Inferior parietal cortex (tissue), 1 donor: ENCODE measurements around the gene LRGUK.
"Not testable (repeated sequence)": the region's sequence is repeated elsewhere in the genome, so short reads cannot be mapped to it uniquely, and the experiment has no call there.

ENCODE experiments used
- DNase-seq: peaks from one replicate; pipeline ENCODE4 v3.0.0-alpha.2; 2016; ENCODE audit errors: extremely low spot score

The LRGUK gene

DNA sequence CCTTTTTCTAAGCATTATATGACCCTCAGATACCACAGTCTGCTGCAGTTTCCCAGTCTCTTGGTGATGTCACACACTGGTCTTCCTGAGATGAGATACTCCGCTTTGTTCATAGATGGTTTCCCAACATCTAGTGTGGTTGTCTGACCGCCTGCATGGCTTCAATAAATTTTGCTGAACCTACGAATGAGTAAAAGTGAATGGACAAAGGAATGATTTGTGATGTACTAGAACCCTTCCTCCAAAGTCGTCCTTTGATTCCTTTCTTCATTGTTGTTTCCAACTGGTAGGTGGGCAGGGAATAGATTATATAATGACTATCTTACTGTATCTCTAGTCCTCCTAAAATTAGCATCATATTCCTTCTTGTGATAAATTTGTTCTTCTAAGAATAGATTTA lies 107.1 kb downstream of the LRGUK start:
- DNase-seq, result no peak

DNA sequence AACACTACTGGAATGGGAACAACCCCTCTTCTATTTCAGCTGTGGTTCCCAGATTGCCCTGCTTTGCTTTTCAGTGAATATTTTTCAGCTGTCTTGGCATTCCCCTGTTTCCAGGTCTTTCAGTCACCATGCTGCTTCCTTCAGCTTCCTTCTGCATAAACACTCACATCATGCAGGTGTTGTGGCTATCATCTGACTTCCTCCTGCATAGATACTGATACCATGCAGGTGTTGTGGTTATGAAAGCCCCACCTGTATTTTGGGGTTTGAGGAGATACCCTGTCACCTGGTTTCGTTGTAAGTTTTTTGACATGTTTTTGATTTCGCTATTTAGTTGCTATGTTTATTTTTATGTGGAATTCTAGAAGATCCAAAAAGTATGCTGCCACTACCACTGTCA lies 118.1 kb downstream of the LRGUK start:
- DNase-seq, result no peak

DNA sequence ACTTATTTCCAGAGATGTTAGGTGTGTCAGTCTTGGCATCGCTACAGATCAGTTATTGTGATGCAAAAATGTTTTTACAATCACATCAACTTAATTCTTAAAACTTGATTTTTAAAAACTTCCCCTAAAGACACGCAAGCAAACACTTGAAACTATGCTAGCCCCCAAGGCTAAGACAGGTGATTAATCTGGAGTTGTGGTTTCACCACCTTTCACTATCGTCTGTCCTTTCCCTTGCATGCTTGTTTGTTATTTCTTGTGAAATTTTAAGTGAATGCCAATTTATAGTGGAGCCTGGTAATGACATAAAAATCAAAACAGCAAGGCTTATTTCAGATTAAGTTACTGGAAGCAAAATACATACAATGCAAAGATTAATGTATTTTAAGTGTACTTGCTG lies 119.2 kb downstream of the LRGUK start:
- DNase-seq, result no peak

DNA sequence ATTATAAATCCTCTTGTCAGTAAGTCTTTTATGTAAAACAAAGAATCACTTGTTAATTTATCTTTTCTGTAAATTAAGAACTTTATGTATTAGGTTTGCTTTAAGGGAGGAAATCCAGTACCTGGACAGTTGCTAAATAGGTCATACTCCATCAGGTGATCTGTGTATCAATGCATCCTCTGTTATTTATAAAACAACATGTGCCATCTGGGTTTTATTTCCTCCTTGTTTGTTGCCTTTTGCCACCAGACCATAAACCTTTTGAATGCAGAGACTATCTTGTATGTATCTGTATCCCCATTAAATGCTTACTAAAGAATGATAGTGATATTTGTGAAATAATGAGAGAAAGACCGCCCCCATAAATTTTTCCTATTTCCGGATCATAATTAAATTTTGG lies 119.6 kb downstream of the LRGUK start:
- no peak for DNase-seq

DNA sequence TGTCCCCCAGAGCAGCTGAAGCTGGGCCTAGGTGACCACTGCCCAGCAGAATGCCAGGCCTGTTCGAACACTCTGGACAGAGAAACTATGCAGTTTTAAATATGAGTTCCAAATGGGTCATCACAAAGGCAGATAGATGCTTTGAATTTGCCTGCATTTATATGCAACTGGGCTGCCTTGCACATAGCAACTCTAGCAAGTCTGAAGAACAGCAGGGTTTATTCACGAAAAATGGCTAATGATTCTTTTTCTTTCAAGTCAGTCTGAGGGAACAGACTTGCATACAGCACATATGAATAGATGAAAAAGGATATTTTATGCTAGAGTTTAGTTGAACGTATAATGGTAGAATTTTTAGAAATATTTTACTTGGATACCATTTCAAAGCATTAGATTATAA lies 121.1 kb downstream of the LRGUK start:
- DNase-seq, result no peak

DNA sequence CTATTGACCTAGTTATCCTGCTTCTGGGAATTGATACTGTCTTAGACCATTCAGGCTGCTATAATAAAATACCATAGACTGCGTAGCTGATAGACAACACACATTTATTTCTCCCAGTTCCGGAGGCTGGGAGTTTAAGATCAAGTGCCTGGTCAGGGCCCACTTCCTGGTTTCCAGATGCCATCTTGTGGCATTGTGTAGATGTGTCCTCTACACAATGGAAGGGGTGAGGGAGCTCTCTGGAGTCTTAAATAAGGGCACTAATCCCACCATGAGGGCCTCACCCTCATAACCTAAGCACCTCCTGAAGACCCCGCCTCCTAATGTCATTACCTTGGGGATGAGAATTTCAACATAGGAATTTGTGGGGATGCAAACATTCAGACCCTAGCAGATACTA lies 127.2 kb downstream of the LRGUK start:
- no peak for DNase-seq

DNA sequence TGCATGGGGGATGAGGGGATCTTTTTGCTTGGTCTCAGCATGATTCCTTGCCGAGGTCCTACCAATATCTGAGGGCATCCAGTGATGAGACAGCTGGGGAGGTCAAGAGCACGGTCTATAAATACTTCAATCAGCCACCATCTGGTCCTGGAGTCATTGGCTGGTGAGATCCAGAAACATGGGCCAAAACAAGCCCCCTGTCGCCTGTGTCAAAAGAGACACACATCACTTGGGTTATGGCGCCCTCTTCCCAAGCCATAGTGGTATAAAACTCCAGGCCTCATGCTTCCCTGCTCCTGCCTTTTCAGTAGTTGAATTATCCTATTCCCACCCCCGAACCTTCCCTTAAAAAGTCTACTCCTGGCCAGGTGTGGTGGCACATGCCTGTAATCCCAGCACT lies 128.7 kb downstream of the LRGUK start:
- no peak for DNase-seq

DNA sequence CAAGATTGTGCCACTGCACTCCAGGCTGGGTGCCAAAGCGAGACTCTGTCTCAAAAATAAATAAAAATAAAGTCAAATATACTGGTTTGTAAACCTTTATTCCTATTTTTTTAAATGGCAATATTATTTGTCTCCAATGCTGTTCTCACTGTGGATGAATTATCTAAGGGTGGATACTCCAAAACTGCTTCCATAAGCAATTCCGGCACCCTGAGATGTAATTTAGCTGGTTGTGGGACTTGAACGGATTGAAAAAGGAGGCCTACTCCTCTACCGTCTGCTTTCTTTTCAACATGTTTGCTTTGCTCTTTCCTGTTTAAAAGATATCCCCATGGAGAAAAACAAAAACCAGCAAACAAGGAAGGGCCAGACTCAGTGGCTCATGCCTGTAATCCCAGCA lies 135.2 kb downstream of the LRGUK start:
- no peak for DNase-seq

DNA sequence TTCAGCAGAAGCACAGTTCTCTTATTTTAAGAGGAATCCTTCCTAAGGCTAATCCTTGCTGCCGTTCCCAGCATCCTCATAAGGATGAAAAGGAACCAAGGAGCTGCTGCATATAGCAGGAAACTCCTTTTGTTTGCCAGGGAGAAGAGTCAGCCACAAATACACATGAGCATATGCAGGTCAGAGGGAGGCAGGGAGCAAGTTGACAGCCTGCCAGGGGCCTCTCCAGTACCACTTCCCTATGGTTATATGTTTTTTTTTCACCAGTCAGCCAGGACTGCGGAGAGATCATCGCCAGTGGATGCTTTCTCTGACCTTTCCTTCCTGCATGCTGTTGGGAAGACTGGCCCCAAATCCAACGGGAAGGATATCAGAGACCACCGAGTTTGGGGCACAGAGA lies 149.8 kb downstream of the LRGUK start:
- no peak for DNase-seq

DNA sequence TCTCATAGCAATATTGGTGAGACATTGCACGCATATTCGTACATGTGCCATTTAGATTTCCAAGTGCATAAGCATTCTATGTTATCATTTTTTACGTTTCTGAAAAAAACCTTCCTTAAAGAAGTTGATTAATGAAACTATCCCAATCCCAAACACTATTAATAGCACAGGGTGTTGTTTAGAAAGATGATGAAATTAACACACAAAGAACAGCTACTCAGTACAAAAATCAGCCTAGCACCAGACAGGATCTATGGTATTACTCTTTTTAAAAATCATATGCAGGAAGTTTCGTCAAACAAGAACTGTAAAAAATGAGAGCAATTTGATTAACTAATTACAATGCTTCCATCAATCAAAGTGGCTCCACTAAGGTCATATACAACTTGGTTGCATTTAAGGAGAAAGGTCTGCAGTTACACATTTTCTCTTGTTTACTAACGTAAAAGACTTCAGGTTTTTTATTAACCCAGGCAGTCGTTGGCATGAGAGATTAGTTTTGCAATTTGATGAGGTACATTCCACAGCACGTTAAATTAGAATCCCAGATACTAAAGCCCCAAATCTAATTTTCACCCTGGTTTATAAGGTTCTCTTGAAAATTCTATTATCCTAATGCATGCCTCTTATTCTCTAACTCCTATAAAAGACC lies 151.5 kb downstream of the LRGUK start:
- DNase-seq, result no peak

DNA sequence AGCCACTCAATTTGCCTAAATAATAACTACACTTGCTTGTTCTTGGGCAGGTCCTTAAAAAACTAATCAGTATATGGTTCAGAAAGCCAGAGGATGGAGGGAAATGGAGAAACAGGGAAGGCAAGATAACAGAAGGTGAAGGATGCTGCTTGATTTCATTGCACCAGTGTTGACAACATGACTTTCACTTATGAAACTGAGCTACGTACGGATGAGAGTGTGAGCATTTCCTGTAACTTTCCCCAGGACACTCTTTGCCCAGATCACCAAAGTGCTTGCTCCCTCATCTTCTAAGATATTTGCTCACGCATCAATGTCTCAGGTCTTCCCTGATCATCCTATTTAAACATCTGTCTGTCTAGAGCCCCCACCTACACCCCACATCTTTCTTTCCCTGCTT lies 152.2 kb downstream of the LRGUK start:
- no peak for DNase-seq

DNA sequence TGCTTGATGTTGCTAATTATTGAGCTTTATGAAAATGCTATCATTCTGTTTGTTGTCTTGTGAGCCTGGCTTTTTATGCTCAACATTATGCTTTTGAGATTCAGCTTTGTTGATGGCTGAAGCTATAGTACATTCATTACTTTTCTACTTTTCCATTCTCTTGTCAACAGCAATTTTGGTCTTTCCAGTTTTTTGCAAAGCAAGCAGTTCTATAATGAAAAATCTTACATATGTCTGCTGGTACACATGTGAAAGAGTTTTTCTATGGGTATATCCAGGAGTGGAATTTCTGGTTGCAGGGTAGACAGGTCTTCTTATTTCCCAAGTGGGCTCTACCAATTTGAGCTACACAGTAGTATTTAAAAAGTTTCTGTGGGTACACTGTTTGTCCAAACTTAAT lies 152.8 kb downstream of the LRGUK start:
- DNase-seq, result no peak

DNA sequence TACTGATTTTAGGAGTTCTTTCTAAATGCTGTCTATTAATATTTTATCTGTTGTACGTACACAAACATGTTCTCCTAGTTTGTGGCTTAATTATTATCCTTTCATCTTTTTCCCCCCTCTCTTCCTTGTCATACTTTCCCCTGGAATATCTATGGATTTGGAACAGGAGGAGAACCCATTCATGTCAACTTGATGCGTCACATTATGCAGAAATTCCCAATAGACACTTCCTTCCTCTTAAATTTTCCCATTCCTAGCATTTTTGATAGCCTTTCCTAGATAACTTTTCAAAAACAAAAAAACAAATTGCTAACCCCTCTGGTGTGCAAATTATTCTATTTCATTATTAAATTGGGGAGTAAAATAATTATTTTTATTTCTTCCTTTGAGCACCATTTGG lies 153.4 kb downstream of the LRGUK start:
- DNase-seq, result no peak

DNA sequence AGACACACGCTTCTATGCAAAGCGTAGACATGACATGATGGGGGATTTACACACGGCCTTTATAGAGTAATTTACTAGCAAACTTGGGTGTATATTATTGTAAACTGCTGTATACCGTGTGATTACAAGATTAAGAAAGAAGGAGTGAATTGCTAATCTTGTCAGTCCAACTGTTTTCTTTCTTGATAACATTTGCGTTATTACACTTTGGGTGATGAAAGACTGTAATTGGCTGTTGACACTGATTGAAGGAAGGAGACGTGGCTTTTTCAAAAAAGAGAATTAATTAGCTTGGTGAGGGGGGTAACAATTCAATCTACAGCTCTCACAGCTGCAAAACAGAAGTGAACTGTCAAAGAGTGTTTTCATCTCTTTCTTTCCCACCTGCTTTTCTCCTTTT lies 156.9 kb downstream of the LRGUK start:
- no peak for DNase-seq

DNA sequence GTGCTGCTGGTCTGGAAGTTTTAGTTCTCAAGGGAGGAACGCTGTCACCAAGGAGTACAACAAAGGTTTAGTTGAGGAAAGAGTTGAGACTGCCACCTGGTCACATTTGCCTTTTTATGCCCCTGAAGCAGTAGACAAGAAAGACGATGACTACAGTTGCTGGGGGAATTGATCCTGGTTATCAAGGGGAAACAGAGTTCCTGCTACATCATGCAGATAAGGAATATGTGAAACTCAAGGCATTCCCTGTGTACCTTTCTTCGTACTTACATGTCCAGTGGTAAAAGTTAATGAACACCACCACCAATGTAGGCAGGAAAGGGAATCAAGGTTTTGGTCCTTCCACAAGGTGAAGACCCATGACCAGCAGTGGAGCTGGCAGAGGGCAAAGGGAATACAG lies 157.8 kb downstream of the LRGUK start:
- no peak for DNase-seq

DNA sequence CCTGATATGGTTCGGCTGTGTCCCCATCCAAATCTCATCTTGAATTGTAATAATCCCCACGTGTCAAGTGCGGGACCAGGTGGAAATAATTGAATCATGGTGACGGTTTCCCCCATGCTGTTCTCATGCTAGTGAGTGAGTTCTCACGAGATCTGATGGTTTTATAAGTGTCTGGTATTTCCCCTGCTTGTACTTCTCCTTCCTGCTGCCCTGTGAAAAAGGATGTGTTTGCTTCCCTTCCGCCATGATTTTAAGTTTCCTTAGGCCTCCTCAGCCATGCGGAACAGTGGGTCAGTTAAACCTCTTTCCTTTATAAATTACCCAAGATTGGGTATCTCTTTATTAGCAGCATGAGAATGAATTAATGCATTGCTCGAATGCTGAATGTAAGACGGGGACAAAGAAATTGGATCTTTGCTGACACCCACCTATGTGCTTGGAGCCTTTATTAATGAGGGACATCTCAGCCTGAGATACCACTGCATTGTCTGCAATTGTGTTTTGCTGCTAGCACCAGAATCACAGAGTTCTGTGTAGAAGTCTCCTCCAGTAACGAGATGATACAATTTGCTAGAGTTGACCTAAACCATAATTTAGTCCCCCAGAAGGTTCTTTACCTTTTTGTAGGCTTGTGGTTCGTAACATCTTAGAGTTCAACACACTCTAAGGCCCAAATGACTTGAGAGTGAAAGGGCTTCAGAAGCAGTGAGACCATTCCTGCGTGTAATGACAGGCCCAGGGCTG lies 160.9 kb downstream of the LRGUK start:
- no peak for DNase-seq

DNA sequence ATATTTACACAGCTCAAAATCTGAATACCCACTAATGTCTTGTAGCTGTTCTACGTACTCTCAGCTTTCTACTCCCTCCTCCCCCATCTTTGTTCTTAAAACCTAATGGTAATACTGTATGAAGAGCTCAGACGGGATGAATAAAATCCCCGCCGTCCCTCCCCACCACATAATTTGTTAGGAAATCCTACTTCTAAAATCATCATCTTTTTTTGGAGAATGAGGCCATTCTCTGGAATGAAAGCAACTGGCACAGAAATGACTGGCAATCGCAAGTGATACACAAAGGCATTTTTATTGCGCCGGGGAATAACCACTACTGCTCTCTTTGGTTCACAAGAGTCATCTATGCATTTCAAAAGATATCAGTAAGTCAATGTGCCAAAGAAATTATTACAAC lies 162.3 kb downstream of the LRGUK start:
- no peak for DNase-seq

DNA sequence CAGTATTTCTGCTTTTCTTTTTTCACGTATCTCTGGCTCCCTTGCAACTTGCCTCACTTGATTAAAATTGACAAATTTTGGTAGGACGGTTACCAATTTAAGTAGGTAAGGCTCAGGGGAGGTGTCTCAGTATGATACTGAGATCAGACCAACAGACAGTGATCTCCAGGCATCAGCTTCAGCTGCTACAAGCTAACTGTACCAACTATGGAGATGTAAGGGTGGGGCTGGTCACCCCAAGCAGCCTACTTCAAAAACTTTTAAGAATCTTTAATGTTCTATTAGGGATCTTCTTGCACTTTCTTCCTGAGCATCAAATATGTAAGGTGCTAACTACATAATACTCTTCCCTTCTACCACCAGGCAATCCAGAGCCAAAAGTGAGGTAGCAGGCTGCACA lies 162.7 kb downstream of the LRGUK start:
- no peak for DNase-seq

DNA sequence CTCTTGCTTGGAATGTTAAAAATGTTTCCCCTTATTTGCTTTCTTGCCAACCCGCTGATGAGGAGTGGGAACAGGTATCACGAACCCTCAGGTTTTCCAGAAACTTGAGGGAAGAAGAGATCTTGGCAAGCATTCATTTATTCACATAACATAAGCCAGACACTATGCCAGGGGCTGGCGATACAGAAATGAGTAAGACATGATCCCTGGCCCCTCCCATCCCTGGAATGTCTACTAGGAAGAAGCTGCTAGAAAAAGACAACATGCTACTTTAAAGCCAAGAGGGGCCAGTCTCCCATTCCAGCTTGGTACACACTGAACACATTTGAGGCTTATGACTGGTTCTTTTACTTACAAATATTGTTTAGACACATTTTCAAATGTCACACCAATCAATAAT lies 163.1 kb downstream of the LRGUK start:
- no peak for DNase-seq

DNA sequence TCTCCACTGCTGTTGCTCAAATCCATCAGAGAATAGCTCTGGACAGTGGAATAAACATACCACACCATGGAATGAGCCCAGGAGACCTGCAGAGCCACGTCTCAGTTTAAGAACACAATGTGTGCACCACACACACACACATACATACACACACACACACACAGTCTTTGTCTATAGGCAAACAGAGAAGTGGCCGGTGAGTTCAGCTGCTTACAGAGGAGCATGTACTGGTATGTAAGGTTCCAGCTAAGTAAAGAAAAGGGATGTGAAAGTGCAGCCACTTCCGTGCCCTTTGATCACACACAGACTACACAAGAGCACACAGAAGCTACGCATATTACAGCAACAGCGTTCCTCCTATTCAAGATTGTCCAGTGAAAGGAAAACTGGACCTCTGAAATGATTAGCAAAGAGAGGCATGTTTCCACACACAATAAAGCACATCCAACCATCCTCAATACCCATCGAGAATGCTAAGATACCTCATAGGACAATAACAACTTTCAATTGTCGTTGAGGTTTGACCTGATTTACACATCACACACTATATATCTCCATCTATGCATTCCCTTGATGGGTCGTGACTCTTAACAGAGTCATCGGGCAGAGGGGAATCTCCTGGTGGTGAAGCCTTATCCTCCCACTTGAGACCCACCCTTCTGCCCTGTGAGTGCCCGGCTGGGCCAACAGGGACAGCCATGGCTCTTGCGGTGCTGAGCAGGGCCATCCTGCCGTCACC lies 166.0 kb downstream of the LRGUK start:
- no peak for DNase-seq

DNA sequence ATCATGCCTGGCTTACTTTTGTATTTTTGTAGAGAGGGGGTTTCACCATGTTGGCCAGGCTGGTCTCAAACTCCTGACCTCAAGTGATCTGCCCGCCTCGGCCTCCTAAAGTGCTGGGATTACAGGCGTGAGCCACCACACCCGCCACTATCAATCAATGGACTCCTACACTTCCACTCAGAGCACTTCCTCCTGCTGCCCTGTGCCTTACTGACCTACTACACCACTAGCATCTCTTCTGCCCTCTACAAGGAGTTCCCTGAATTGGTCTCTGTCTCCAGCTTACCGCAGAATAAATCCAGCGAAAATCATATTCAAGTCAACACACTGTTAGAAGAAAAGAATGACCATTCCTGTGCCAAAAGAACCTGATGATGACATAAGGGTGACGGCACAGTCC lies 168.8 kb downstream of the LRGUK start:
- not testable (repeated sequence) for DNase-seq

DNA sequence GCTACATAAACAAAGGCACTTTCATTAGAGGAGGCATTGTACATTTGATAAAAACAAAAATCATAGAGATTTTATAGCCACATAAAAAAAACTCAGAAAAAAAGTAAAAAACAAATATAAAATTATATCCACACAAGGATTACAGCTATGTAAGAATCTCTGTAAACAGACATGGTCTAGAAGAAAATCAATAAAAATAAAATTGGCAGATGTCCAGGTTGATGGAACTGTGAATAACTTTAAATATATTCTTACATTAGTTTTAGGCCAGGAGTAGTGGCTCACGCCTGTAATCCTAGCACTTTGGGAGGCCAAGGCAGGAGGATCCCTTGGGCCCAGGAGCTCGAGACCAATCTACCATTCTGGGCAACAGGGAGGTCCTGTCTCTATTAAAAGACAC lies 170.3 kb downstream of the LRGUK start:
- DNase-seq, result no peak
